CD4-positive, alpha-beta memory T cell (primary cell): ENCODE measurements around the gene PLCXD1. TPM values are rescaled to one million over a fixed set of nuclear protein-coding genes. Genes with fewer than 3 reads are reported as not detected.
A peak's percentile ranks its signal among the peaks of the same experiment; 100 is the strongest.

ENCODE experiments used
- CTCF ChIA-PET: fragments of 350-600 bp; sonication (Branson Sonifier 250); formaldehyde crosslinking; loops from one replicate; lab custom pipeline; 2021; ENCODE audit warnings: inconsistent platforms; ENCODE audit not compliant: partially characterized antibody; lab: Charles Lee
- POLR2A ChIA-PET: fragments of 350-600 bp; sonication (Branson Sonifier 250); formaldehyde crosslinking; loops from one replicate; lab custom pipeline; 2021; ENCODE audit not compliant: partially characterized antibody; lab: Charles Lee
- DNase-seq, 5 donors: peaks; one replicate each; pipeline versions ENCODE4 v3.0.0 to v3.0.0-alpha.2; 2020 to 2022; ENCODE audit warnings: mixed read lengths in 1 of 5
- H3K27ac ChIP-seq: one replicate; pipeline ENCODE4 v1.7.0; 2013; ENCODE audit warnings: low read depth, low read length
- H3K27me3 ChIP-seq: 2 replicates; pipeline ENCODE4 v1.7.0; 2013; ENCODE audit warnings: mild to moderate bottlenecking, low read length, moderate library complexity; ENCODE audit not compliant: insufficient read depth
- H3K36me3 ChIP-seq: 2 replicates; pipeline ENCODE4 v1.7.0; 2013; ENCODE audit warnings: mild to moderate bottlenecking, low read length, moderate library complexity; ENCODE audit not compliant: insufficient read depth
- H3K4me1 ChIP-seq: 2 replicates; pipeline ENCODE4 v1.7.0; 2013; ENCODE audit warnings: mild to moderate bottlenecking, low read length, moderate library complexity; ENCODE audit not compliant: insufficient read depth
- H3K4me3 ChIP-seq, 2 donors: one replicate each; pipeline ENCODE4 v1.7.0; 2013; ENCODE audit warnings: low read length in 2 of 2, mild to moderate bottlenecking in 1 of 2
- H3K9me3 ChIP-seq, 2 donors: one replicate each; pipeline ENCODE4 v1.7.0; 2013; ENCODE audit warnings: low read length in 2 of 2, control low read depth in 1 of 2; ENCODE audit not compliant: control insufficient read depth in 1 of 2
- H3K27ac Mint-ChIP-seq, 7 donors: one replicate each; pipeline ENCODE4 v1.8.0; 2020 to 2021; ENCODE audit warnings: mixed read lengths in 7 of 7, mild to moderate bottlenecking in 6 of 7, inconsistent platforms in 3 of 7, moderate library complexity in 3 of 7
- H3K27me3 Mint-ChIP-seq, 2 donors: one replicate each; pipeline ENCODE4 v1.8.0; 2020 to 2021; ENCODE audit warnings: mixed read lengths in 2 of 2
- H3K36me3 Mint-ChIP-seq, 2 donors: one replicate each; pipeline ENCODE4 v1.8.0; 2020 to 2021; ENCODE audit warnings: mixed read lengths in 2 of 2, inconsistent platforms in 1 of 2, mild to moderate bottlenecking in 1 of 2
- H3K4me1 Mint-ChIP-seq, 4 donors: one replicate each; pipeline ENCODE4 v1.8.0; 2020 to 2021; ENCODE audit warnings: mixed read lengths in 4 of 4, mild to moderate bottlenecking in 1 of 4
- H3K4me3 Mint-ChIP-seq, 8 donors: one replicate each; pipeline ENCODE4 v1.8.0; 2020 to 2021; ENCODE audit warnings: mixed read lengths in 8 of 8, mild to moderate bottlenecking in 7 of 8, moderate library complexity in 6 of 8, inconsistent platforms in 3 of 8
- H3K9me3 Mint-ChIP-seq, 8 donors: one replicate each; pipeline ENCODE4 v1.8.0; 2020 to 2021; ENCODE audit warnings: mixed read lengths in 8 of 8, mild to moderate bottlenecking in 5 of 8, inconsistent platforms in 3 of 8, moderate library complexity in 1 of 8
- intact Hi-C: fragments of 100-400 bp; cut with micrococcal nuclease; formaldehyde crosslinking; loops from one replicate; pipeline ENCODE4 v1.15.1; 2023
- polyA plus RNA-seq, 2 donors: library from polyadenylated mRNA; unstranded; fragments of 300-500 nt; fragmentation: Illumina TruSeq; gene quantifications; one replicate each; pipeline ENCODE4 v1.2.3, GENCODE V29; 2021
- total RNA-seq, 2 experiments: library from RNA; stranded (reverse); gene quantifications; one replicate each; pipeline ENCODE4 v1.2.3, GENCODE V29; 2021

The PLCXD1 gene
- total and polyA plus RNA-seq, 4 experiments from 2014 or later = 3.1 to 28.7 (median 18.4) TPM

GRCh38 chrX:310621-311155 is 29.5 kb downstream of the PLCXD1 start:
- no peak overlapping the region for H3K27ac Mint-ChIP-seq
- Histone ChIP-seq H3K36me3 (peaks cover 60% of the 10 kb centered on the region), H3K4me1 (no peaks in the 10 kb centered on the region), H3K4me3 (no peak overlapping the region), H3K27ac (no peak overlapping the region), H3K9me3 (no peaks in the 10 kb centered on the region), H3K27me3 (no peaks in the 10 kb centered on the region)
- no peak for DNase-seq
- intact Hi-C loops = no loop called here
- H3K27me3 Mint-ChIP-seq = no peaks in the 10 kb centered on the region
- CTCF ChIA-PET = no interaction called here
- peaks cover 0 to 1% (median 0%) of the 10 kb centered on the region in 4 donors for H3K4me1 Mint-ChIP-seq
- H3K36me3 Mint-ChIP-seq = peaks cover 35 to 49% of the 10 kb centered on the region in 2 donors
- H3K4me3 Mint-ChIP-seq = no peak overlapping the region
- POLR2A ChIA-PET = no interaction called here
- no peaks in the 10 kb centered on the region for H3K9me3 Mint-ChIP-seq

- Mint-ChIP-seq H3K4me3 (no peak overlapping the region), H3K27me3 (no peaks in the 10 kb centered on the region), H3K36me3 (peaks cover 32 to 46% of the 10 kb centered on the region in 2 donors), H3K4me1 (peaks cover 0 to 1% (median 0%) of the 10 kb centered on the region in 4 donors), H3K27ac (peak overlapping the region in 2 of 7 donors; percentile 4 to 27), H3K9me3 (no peaks in the 10 kb centered on the region)
- CTCF ChIA-PET = no interaction called here
- no peak for DNase-seq
- Histone ChIP-seq H3K27ac (no peak overlapping the region), H3K4me1 (peaks cover 4% of the 10 kb centered on the region), H3K27me3 (no peaks in the 10 kb centered on the region), H3K9me3 (no peaks in the 10 kb centered on the region), H3K36me3 (peaks cover 53% of the 10 kb centered on the region), H3K4me3 (no peak overlapping the region)
- intact Hi-C loops = no loop called here
- POLR2A ChIA-PET = no interaction called here
Measured at GRCh38 chrX:311156-312129, 30.3 kb downstream of the PLCXD1 start.

- Mint-ChIP-seq H3K4me3 (peak overlapping the region in 1 of 8 donors; percentile 27), H3K27ac (peak overlapping the region in 1 of 7 donors; percentile 43), H3K36me3 (peaks cover 28 to 48% of the 10 kb centered on the region in 2 donors), H3K27me3 (no peaks in the 10 kb centered on the region), H3K4me1 (peaks cover under 1 to 5% (median 2%) of the 10 kb centered on the region in 4 donors), H3K9me3 (peaks cover 0 to 2% (median 0%) of the 10 kb centered on the region in 8 donors)
- peaks cover 14% of the 10 kb centered on the region for H3K4me1 ChIP-seq
- H3K36me3 ChIP-seq = peaks cover 48% of the 10 kb centered on the region
- intact Hi-C loops = no loop called here
- ChIA-PET CTCF (no interaction called here), POLR2A (no interaction called here)
- H3K27me3 ChIP-seq = no peaks in the 10 kb centered on the region
- H3K27ac ChIP-seq = no peak overlapping the region
- no peak overlapping the region for H3K4me3 ChIP-seq
- DNase-seq = peak in 1 of 5 donors; percentile 30
- H3K9me3 ChIP-seq = no peaks in the 10 kb centered on the region
Measured at GRCh38 chrX:312621-313331, 31.6 kb downstream of the PLCXD1 start.

GRCh38 chrX:313546-313945 is 32.4 kb downstream of the PLCXD1 start:
- Mint-ChIP-seq H3K27me3 (peaks cover 0 to 2% of the 10 kb centered on the region in 2 donors), H3K4me1 (peaks cover 4 to 8% (median 6%) of the 10 kb centered on the region in 4 donors), H3K27ac (peak overlapping the region in 4 of 7 donors; percentile 8 to 60 (median 24)), H3K9me3 (peaks cover 0 to 7% (median 0%) of the 10 kb centered on the region in 8 donors), H3K4me3 (no peak overlapping the region), H3K36me3 (peaks cover 24 to 48% of the 10 kb centered on the region in 2 donors)
- Histone ChIP-seq H3K4me3 (no peak overlapping the region), H3K36me3 (peaks cover 42% of the 10 kb centered on the region), H3K27me3 (no peaks in the 10 kb centered on the region), H3K4me1 (peaks cover 14% of the 10 kb centered on the region), H3K9me3 (no peaks in the 10 kb centered on the region), H3K27ac (no peak overlapping the region)
- ChIA-PET CTCF (no interaction called here), POLR2A (no interaction called here)
- intact Hi-C loops = no loop called here
- DNase-seq = peak in 1 of 5 donors; percentile 10

GRCh38 chrX:314049-314448 is 32.9 kb downstream of the PLCXD1 start:
- Mint-ChIP-seq H3K4me1 (peaks cover 4 to 13% (median 6%) of the 10 kb centered on the region in 4 donors), H3K27ac (peak overlapping the region in 1 of 7 donors; percentile 60), H3K36me3 (peaks cover 24 to 46% of the 10 kb centered on the region in 2 donors), H3K27me3 (peaks cover 0 to 2% of the 10 kb centered on the region in 2 donors), H3K4me3 (no peak overlapping the region), H3K9me3 (peaks cover 0 to 7% (median 0%) of the 10 kb centered on the region in 8 donors)
- H3K4me3 ChIP-seq = no peak overlapping the region
- peaks cover 14% of the 10 kb centered on the region for H3K4me1 ChIP-seq
- intact Hi-C loops = no loop called here
- POLR2A ChIA-PET = no interaction called here
- H3K27ac ChIP-seq = no peak overlapping the region
- peaks cover 42% of the 10 kb centered on the region for H3K36me3 ChIP-seq
- peak in 1 of 5 donors; percentile 36 for DNase-seq
- no peaks in the 10 kb centered on the region for H3K9me3 ChIP-seq
- CTCF ChIA-PET = no interaction called here
- H3K27me3 ChIP-seq = no peaks in the 10 kb centered on the region

- Mint-ChIP-seq H3K27ac (no peak overlapping the region), H3K4me1 (peaks cover 4 to 14% (median 7%) of the 10 kb centered on the region in 4 donors), H3K4me3 (no peak overlapping the region), H3K9me3 (peaks cover 0 to 7% (median 0%) of the 10 kb centered on the region in 8 donors), H3K36me3 (peaks cover 20 to 38% of the 10 kb centered on the region in 2 donors), H3K27me3 (peaks cover 0 to 2% of the 10 kb centered on the region in 2 donors)
- no peak overlapping the region for H3K4me3 ChIP-seq
- no peak for DNase-seq
- ChIA-PET CTCF (no interaction called here), POLR2A (no interaction called here)
- no peak overlapping the region for H3K27ac ChIP-seq
- intact Hi-C loops = loop anchor here (5.0 kb wide), 1 partner anchor 892 kb away; no protein-coding TSS in a partner anchor
- no peaks in the 10 kb centered on the region for H3K27me3 ChIP-seq
- H3K36me3 ChIP-seq = peaks cover 42% of the 10 kb centered on the region
- no peaks in the 10 kb centered on the region for H3K9me3 ChIP-seq
- H3K4me1 ChIP-seq = peaks cover 18% of the 10 kb centered on the region
Measured at GRCh38 chrX:314781-315595, 33.8 kb downstream of the PLCXD1 start.
